IPS-18c (cell line): ENCODE results near the gene TPGS1.
"Not testable (repeated sequence)": the region's sequence is repeated elsewhere in the genome, so short reads cannot be mapped to it uniquely, and the experiment has no call there.

ENCODE experiments used
- H3K4me3 ChIP-seq: 2 replicates; pipeline ENCODE4 v1.7.0; 2013; ENCODE audit warnings: low read depth, mild to moderate bottlenecking, low read length, moderate library complexity; ENCODE audit not compliant: insufficient read depth
- H3K9me3 ChIP-seq: one replicate; pipeline ENCODE4 v1.6.1; 2013; ENCODE audit warnings: mild to moderate bottlenecking, low read length, moderate library complexity; ENCODE audit not compliant: control insufficient read depth, insufficient read depth

The TPGS1 gene

DNA sequence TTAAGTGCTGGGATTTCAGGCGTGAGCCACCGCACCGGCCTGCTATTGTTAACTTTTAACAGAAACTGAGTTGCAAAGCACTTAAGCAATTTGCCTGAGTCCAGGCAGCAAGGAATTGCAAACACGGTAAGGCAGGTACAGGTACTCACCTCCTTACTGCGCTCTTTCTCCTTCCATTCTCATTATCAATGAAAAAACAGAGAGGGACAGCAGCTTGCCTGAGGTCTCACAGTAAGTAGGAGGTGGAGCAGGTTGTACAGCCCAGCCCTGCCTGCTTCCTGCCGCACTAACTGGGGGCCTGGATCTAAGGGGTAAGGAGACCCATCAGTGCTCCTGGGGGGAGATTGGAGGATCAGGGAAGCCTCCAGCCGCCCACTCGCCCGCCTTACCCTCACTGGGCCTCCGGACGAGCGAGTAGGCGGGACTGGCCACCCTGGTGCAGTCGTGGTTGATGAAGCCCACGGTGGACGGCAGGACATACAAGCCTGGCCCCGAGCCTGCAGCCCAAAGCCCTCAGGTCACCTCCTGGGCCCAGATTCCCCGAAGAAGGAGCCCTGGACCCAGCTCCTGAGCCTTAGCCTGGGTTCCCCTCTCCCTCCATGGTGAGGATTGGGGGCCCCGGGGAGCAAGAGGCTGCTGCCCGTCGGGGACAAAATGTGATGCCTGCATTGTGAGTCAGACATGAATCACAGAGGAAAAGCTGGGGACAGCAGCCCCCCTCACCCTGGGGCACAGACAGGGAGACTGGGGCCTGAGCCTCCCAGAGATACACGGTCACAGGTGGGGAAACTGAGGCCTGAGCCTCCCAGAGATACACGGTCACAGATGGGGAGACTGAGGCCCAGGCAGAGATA lies 35.1 kb upstream of the TPGS1 start:
- H3K9me3 ChIP-seq = no peaks in the 10 kb centered on the region
- no peak overlapping the region for H3K4me3 ChIP-seq

DNA sequence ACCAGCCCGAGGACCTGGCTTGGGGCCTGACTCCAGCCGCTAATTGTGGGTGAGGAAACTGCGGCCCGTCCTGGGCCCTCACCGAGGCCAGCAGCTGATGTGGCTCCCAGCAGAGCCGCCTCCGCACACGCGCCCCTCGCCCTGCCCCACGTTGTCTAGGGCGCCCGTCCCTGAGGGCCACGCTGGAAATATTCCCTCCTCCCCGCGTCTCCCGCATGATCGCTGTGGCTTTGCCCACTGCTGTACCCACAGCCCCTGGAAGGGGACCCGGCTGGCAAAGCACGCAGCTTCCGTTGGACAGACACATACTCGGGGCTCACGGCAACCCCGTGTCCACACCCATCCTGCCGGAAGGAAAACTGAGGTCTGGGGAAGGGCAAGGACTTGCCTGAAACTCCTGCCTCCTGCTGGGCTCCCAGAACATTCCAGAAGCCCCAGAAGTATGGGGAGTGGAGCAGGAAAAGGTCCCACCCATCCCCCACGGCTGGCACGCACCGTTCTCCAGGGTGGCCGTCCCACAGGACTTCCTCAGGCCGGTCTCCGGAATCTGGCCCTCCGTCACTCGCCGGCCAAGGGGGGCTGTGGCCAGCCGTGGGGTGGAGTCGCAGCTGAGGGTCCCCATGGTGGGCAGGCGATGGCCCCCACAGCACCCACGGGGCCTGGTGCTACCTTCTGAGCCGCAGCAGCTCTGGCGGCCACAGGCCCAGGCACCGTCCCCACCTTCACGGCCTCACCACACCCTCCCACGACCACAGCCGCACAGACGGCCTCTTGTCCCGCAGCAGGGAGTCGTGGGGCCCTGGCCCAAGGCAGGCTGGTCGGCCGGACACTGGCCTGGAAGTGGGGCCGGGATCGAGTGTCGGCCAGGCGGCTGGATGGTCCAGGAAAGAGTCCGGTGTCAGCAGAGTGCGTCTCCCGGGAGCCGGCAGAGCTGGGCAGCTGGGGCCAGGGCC lies 32.9 kb upstream of the TPGS1 start:
- H3K4me3 ChIP-seq = no peak overlapping the region

DNA sequence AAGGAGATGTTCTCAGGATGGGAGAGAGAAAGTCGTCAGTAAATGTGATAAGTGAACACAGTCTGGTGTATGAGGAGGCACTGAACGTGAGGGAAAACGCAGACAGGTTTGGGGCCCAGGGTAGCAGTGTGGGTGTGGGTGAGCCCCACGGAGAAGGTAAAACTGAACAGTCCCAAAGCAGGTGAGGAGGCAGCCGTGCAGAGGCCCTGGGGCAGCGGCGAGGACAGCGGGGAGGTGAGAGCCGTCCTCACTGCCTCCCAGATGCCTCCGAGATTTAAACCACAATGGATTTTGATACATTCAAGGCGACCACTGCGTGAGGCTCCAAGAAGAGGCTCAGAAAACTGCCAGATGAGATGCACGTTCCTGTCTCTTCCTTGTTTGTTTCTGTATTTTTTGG lies 31.9 kb upstream of the TPGS1 start:
- no peak overlapping the region for H3K4me3 ChIP-seq
- peaks cover 1% of the 10 kb centered on the region for H3K9me3 ChIP-seq

More for the DNA sequence above, 32.9 kb upstream of the TPGS1 start:
- no peaks in the 10 kb centered on the region for H3K9me3 ChIP-seq

DNA sequence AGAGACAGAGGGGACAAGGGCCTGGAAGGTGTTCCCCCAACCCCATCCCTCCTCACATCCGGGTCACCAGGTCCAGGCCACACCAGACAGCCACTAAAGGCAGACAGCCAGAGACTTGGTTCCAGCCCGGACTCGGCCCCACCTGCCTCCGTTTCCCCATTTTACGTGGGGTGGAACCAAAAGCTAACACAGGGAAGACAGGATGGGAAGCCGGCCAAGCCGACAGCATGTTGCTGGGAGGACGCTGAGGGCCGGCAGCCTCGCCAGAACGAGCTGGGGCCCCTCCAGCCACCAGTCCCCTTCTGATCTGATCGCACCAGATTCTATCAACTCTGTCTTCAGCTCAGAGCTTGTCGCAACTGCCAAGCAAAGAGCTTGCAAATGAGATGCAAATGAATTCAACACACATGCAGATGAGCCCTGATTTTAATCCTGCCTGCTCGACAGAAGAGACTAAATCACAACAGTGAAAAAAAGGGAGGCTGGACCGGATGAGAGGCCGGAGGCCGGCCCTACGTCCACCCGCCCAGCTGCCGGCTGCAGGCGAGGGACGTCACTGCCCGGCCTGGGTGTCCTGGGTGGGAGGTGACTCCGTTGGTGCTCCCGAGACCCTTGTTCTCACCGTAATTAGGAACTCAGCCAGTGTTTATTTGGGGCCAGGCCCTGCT lies 28.9 kb upstream of the TPGS1 start:
- Histone ChIP-seq H3K4me3 (no peak overlapping the region), H3K9me3 (peaks cover 7% of the 10 kb centered on the region)

DNA sequence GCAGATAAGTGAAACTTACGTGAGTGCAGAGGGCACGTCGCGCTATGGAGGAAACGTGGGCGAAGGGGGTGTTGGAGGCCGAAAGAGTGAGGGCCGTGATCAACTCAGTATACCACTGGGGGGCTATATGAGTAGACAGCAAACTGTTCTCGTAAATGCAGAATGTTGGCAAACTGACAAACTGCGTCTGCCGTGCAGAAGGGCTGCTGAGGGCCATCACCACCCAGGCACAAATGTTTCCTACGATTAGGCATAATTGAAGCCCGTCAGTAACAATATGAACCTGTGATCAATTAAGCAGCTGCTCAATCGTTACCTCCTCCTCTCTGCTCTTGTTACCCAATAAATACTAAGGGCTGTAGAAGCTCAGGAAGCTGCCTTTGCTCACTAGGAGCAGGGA lies 28.3 kb upstream of the TPGS1 start:
- H3K4me3 ChIP-seq = no peak overlapping the region
- peaks cover 7% of the 10 kb centered on the region for H3K9me3 ChIP-seq

DNA sequence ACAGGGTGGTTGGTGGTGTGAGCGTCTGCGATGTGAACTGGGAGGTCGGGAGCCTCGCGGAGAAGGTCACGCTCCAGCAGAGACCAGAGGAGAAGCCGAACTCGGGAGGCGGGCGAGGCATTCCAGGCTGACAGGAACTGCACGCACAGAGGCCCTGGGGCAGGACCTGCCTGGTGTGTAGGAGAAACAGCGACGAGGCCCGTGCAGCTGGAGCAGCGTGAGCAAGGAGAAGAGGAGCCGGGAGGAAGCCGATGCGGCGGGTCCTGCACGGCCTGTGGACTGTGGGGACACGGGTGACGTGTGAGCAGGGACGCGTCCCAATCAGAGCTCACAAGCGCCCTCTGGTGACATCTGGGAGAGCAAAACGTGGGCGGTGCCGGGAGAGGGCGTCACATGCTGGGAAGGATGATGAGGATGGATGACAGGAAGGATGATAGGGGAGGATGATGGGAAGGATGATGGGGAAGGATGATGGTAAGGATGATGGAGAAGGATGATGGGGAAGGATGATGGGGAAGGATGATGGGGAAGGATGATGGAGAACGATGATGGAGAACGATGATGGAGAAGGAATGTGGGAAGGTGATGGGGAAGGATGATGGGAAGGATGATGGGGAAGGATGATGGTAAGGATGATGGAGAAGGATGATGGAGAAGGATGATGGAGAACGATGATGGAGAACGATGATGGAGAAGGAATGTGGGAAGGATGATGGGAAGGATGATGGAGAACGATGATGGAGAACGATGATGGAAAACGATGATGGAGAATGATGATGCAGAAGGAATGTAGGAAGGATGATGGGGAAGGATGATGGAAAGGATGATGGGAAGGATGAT lies 27.1 kb upstream of the TPGS1 start:
- H3K9me3 ChIP-seq = peaks cover 7% of the 10 kb centered on the region
- no peak overlapping the region for H3K4me3 ChIP-seq

DNA sequence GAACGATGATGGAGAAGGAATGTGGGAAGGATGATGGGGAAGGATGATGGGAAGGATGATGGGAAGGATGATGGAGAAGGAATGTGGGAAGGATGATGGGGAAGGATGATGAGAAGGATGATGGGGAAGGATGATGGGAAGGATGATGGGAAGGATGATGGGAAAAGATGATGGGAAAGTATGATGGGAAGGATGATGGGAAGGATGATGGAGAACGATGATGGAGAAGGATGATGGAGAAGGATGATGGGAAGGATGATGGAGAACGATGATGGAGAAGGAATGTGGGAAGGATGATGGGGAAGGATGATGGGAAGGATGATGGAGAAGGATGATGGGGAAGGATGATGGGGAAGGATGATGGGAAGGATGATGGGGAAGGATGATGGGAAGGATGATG lies 26.2 kb upstream of the TPGS1 start:
- H3K9me3 ChIP-seq, H3K4me3 ChIP-seq: not testable (repeated sequence)

DNA sequence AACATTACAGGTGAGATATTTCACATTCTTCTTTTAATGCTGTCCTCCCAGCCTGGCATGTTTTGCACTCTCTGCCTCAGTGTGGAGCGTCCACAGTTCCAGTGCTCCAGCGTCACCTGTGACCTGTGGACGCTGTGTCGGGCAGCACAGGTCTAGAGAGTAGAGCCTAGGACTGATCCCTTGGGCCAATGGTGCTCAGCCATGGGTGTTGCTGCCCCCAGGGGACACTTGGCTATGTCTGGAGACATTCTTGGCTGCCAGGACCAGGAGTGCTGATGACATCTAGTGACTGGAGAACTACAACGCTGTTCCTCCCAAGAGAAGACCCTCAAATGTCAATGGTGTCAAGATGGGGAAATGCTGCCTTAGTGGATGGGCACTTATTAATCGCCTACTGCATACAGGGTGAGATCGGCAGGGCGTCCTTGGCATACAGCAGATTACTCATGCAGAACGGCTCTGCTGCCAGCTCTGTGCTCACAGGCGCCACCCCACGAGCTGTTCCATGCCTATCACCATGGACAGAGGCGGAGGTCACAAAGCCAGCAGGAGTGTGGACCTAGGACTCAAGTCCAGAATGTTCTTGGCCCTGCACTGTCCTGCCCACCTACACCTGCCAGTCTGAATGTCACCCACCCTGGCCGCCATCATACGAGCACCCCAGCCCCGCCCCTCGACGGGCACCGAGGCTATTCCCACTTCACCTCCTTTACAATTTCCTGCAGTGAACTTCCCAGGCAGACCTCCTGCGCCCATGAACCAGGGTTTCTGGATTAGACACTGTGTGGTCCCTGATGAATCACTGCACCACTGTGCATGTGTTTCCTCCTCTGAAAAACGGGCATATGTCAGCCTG lies 24.9 kb upstream of the TPGS1 start:
- peaks cover 7% of the 10 kb centered on the region for H3K9me3 ChIP-seq
- H3K4me3 ChIP-seq = no peak overlapping the region

DNA sequence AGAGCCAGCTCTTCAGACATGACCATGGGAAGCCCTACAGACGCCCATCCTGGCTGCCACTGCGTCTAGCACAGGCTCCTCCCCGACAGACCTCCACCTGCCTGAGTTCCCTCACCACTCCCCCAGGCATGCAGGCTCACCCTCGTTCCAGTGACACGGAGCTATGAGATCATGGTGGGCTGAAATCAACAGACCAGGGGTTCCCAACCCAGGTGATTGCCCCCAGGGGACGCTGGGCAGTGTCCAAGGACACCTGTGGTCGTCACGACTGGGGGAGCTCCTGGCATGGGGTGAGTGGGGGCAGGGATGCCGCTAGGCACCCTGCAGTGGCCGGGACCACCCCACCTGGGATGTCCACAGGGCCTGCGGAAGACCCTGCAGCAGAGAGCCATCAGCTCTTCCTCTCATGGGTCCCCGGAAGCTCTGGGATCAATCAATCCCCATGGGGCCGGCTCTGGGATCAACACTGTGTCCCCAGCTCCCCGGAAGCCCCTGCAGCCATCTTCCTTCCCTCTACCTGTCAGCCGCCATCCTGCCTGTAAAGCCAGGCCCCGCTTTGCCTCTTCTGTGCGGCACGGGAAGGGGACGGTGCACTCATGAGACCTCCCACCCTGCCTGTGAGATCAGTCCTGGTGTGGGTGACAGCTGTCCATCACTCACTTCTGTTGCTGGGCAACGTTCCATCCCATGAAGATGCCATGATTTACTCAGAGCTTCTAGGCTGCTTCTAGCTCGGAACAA lies 23.8 kb upstream of the TPGS1 start:
- H3K4me3 ChIP-seq = no peak overlapping the region
- peaks cover 7% of the 10 kb centered on the region for H3K9me3 ChIP-seq

DNA sequence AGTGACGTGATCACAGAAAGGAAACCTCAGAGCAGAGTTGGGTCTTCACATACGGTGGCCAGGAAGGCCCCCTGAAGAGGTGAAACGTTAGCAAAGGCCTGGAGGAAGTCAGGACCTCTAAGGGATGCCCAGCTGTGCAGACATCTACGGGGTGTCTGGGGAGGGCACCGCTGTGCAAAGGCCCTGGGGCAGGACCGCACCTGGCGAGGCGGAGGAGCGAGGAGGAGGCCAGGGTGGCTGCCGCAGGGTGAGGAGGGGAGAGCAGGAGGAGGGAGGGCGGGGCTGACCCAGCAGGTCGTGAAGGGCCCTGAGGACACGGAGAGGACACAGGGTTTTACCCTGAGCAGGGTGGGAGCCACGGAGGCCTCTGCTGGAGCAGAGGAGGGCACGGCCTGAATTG lies 22.8 kb upstream of the TPGS1 start:
- peaks cover 7% of the 10 kb centered on the region for H3K9me3 ChIP-seq
- no peak overlapping the region for H3K4me3 ChIP-seq

DNA sequence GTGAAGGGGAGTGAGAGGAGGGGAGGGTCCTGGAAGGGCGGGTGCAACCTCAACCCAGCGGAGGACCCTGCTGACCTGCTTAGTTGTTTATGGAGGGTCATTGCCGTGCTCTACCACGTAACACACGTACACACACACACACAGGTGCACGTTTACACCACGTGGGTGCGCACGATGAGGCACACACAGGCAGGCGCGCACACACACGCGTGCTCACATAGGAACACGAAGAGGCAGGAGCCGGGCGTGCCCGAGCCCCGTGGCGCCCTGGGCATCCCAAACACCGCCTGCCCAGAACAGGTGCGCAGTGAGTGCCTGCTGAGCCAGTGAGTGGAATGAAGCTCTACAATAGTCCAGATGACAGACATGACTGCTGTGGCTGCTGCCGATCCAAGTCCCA lies 22.2 kb upstream of the TPGS1 start:
- H3K9me3 ChIP-seq = peaks cover 7% of the 10 kb centered on the region
- no peak overlapping the region for H3K4me3 ChIP-seq

DNA sequence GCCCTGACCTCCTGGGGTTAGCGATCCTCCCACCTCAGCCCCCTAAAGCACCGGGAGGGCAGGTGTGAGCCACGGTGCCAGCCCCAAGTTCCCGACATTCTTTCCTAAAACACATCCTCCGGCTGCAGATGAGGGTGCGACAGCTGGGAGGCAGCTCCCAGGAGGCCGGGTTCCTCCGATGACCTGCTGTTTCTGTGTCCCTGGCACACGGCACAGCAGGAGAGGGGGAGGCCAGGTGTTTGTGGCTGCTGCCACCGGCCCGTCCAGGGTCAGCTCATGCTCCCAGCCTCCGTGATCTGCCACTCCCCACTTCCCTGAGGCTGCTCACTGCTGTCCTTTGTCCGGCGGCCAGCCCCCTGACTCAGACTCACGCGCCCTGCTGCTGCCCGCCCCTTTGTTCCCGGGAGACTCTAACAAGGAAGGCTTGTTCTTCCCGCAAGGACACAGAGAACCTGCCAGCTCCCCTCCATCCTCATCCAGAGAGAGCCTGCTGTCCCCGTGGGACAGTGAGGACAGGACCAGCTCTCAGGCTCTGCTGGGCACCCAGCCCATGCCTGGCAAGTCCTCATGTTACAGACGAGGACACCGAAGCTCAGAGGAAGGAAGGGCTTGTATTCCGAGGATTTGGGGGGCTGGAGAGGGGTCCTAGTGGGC lies 21.6 kb upstream of the TPGS1 start:
- Histone ChIP-seq H3K4me3 (0 out of 2 replicates have a peak overlapping the region, but pooled peaks have one; percentile 20), H3K9me3 (peaks cover 4% of the 10 kb centered on the region)

DNA sequence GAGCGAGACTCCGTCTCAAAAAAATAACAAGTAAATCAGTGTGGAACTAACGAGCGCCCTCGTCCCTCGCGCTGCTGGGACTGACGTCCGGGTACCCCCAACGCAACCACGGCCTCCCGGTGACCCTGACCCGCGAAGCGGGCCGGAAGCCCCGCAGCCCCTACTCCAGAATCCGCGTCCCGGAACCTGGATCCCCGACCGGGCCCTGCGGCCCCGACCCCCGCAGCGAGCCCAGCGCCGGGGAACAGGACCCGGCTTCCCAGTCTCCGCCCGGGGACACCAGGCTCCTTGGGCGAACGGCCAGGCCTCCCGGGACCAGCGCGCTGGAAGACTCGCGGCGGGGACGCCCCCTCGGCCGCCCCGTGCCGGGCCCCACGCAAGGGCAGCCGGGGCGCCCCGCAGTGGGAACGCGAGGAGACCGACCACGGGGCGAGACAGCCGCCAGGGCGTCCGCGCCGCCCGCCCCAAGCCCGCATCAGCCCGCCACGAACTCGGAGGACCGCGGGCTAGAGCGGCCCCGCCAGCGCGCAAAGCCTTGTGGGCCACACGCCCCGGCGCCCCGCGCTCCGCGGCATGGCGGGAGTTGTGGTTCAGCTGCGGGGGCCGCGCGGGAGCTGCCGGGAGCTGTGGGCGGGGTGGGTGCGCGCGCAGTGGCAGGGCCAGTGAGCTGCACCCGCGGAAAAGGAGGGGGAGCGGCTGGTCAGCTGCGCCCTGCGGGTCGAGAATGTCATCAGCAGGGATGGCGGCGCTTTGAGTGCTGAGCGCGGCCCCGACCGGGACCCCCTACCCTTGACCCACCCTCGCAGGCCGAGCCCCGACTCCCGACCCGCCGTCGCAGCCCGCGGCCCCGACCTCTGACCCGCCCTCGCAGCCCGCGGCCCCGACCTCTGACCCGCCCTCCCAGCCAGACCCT lies 18.5 kb upstream of the TPGS1 start:
- peak overlapping the region; percentile 92 for H3K4me3 ChIP-seq

More for the DNA sequence above, 18.5 kb upstream of the TPGS1 start:
- no peaks in the 10 kb centered on the region for H3K9me3 ChIP-seq
